ENCODE measurements around the gene WWC1.
"Not testable (repeated sequence)": the region's sequence is repeated elsewhere in the genome, so short reads cannot be mapped to it uniquely, and the experiment has no call there.

The WWC1 gene

DNA sequence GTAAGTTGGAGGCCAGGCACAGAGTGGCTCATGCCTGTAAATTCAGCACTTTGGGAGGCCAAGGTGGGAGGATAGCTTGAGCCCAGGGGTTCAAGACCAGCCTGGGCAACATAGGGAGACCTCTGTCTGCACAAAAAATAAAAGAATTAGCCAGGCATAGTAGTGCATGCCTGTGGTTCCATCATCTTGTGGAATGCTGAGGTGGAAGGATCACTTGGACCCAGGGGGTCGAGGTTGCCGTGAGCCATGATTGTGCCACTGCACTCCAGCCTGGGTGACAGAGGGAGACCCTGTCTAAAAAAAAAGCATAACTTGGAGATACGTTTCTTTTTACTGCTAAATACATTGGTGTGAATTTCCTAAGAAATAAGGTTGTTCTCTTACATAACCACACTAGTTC lies 19.1 kb downstream of the WWC1 start:
- DNase-seq: not testable (repeated sequence)

DNA sequence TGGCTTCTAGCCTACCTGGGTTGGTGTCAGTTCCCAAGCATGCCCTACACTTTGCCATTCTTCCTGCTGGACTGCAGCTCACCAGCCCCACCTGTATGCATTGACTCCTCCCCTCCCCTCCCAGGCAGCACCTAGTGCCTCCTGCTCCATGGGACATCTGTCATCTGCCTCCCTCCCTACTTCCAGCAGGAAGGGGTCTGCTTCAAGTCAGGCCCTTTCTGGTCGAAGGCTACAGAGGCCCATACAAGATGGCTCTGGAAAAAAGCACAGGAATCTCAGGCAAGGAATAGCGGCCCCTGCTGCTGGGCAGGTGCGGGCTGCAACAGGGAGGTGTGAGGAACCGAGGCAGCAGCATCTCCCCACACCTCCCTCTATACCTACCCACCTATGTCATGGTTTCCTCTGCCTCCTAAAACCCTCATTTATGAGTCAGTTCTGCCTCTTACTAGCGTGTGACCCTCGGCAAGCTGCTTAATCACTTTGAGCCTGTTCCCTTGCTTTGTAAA lies 19.7 kb downstream of the WWC1 start:
- DNase-seq: no peak

DNA sequence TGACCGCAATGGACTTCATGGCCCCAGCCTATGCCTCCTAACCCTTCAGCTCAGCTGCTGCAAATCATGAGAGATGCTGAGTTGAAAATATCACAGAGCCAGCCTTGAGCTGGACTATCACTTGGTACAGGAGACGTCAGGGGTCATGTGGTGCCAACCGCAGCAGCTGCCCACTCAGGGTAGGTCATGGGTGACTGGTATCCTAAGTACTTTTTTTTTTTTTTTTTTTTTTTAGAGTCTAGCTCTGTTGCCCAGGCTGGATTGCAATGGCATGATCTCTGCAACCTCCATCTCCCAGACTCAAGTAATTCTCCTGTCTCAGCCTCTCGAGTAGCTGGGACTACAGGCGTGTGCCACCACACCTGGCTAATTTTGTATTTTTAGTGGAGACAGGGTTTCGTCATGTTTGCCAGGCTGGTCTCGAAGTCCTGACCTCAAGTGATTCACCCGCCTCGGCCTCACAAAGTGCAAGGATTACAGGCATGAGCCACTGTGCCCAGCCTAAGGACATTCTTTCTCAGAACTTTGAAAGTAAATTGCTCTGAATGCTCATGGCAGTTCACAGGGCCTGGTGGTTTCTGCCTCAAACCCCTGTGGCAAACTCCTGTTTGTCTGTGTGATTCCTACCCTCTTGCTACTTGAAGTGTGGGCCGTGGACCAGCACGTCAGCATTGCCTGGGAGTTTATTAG lies 21.3 kb downstream of the WWC1 start:
- no peak for DNase-seq

DNA sequence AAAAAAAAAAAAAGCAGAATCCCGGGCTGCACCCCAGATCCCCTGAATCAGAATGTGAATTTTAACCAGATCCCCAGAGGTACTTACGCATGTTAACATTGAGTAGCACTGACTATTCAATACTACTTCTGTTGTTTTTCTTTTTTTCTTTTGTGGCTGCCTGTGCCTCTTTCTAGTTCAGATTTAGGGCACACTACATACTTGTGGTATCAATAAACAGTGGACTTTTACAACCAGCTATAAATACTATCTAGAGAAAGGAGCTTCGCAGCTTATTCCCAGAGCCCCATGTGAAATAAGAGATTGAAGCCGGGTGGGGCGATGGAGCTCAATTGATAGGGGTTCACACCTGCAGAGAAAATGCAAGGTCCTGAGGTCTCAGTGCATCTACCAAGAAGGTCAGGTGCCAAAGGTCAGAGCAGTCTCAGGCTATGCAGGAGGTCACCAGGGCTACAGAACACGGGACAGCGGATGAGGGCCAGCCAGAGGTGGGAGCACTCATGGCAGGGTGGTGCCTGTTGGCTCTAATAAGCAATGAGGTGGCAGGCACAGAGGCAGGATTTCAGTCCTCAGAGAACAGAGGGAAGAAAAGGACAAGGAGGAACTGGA lies 22.3 kb downstream of the WWC1 start:
- DNase-seq: no peak

DNA sequence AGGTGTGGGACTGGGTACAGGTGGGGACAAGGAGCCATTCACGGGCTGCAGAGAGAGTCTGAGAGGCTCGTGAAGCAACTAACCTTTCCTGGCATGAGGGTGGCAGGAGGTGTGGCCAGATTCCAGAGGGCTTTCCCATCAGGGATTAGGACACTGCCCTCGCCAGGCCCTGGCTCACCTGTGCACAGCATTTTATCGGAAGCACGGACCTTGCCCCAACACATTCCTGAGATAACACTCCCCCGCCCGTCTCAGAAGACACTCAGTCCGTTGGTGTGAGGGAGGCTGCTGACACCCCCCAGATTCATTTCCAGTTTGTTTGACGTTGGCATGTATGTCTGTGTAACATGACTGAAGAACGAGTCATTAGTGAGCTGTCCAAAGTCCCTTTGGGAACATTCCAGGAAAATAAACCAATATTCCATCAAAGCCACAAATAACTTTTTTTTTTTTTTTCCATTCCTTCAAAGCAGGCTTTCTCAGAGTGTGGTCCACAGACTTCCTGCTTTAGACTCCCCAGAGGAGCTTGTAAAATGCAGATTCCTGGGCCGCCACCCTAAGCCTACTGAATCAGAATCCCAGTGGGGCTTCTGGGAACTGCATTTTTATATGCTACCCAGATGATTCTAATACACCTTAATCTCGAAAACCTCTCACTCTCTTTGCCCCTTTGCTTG lies 23.4 kb downstream of the WWC1 start:
- DNase-seq: no peak

DNA sequence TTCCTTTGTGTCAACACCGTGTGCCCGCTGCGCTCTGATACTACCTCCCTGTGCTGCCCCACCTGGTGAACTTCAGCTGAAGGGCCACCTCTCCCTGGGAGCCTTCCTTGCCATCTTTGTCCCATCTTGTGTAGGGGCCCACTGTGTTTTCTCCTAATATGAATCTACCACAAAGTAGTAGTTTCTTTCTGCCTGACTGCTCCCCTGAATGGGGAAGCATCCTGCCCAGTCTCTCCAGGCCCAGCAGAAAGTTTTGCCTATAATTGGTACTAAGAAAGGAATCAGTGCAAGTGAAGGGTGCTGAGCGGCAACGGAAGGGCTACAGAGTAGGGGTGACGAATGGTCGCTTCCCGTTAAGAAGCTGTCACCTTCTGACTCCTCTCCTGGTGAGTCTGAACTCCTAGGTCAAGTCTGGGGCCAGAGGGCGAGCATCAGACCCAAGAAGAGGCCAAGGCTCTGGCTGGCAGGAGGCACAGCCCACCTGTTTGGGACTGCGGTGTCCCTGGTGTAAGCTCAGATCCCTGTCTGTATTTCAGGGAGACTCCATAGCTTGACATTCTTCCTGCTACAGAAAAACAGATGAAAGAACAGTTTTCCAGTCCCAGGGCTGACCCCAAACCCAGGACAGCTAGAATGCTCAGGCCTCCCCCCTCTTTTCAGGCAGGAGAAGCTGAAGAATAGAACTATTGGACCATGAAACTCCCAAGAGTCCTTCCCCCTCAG lies 24.1 kb downstream of the WWC1 start:
- DNase-seq: no peak

DNA sequence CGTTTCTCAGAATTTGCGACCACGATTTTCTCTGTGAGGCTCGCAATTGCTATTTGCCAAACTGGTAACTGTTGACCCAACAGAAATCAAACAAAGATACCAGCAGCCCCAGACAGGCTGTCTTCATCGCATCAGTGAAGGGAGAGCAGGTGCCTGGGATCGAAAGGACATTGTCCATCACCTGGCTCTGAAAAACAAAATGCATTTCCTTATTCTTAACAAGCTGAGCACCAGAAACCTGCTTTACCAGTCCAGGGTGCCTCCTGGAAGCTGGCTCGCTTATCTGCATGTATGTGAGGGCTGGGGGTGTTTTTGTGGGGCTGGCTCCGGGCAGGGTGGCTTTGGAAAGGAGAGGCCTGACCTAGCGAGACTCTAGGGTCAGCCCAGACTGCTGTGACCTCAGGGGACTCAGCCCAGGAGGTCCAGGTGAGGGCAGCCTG lies 24.7 kb downstream of the WWC1 start:
- no peak for DNase-seq

DNA sequence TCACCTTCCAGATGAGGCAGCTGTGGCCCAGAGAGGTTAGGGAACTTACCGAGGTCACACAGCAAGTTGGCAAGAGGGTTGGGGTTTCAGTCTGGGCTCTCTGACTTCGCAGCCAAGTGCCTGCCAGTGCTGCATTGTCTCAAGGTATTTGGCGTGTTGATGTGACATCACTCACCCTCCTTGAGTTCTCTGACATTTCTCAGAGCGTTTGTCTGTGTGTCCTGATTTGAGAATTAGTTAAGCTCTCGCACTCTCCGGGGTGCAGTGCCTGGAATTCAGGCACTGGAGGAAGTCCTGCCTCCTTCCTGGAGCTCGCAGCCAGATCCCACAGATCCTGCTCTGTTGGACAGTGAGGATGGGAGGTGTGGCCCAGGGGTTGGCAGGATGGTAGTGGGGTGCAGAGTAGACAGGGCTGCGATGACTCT lies 25.7 kb downstream of the WWC1 start:
- no peak for DNase-seq

DNA sequence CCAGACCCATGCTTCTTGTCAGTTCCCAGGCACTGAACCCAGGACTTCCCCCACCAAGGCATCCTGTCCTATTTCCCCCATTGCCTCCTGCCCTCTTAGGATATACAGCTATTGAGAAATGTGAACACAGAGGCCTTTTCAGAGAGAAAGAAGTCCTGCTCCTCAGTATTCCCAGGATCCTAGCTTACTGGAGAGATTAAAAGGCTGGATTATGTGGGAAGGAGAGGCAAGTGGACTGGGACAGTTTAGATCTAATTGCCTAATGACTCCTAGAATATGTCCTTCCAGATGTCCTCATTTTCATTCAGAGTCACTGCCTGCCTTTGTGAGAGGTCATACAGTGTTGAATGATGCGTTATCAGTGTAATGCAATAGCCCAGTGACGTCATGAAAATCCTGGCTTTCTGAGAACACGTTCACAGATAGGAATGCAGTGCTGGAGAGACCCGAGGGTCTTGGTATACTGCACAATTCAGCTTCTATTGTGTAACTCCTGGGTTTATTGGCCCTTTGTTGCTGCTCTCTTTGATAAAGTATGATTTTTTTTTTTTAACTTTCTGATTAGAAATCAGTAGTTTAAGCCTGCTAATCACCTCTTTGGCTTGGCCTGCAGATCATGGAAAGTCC lies 26.2 kb downstream of the WWC1 start:
- no peak for DNase-seq

DNA sequence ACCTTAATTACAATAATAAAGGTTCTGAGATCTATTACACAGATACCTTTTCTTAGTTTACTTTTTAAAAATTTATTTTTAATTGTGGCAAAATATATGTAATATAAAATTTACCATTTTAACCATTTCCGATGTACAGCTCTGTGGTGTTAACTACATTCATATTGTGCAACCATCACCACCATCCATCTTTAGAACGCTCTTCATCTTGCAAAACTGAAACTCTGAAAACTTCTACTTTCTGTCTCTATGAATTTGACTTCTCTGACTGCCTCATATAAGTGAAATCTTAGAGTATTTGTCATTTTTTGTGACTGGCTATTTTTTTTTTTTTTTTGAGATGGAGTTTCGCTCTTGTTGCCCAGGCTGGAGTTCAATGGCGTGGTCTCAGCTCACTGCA lies 26.8 kb downstream of the WWC1 start:
- no peak for DNase-seq

DNA sequence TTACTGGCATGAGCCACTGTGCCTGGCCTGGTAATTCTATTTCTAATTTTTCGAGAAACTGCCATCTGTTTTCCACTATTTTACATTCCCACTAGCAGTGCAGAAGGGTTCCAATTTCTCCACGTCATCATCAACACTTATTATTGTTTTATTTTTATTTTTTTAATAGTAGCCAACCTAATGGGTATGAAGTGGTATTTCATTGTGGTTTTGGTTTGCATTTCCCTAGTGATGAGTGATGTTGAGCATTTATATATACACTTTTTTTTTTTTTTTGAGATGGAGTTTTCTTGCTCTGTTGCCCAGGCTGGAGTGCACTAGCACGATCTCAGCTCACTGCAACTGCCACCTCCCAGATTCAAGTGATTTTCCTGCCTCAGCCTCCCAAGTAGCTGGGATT lies 28.3 kb downstream of the WWC1 start:
- DNase-seq: no peak

DNA sequence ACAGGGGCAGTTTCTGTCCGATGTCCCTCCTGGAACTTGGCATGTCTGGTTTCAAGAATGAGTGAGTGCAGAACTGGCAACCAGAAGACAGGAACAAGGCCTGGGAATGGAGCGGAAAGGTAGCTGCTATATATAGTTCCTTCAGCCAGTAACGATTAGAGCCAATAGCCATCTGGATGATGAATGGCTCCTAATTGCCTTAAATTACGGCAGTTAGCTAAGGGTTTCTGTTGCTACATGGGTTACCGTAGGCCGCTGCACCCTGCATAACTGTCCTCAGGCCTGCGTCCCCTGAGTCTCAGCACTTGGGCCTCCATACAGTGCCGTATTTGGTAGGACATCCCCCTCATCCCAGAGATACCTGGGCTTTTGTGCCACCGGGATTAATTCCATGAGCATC lies 29.4 kb downstream of the WWC1 start:
- no peak for DNase-seq

DNA sequence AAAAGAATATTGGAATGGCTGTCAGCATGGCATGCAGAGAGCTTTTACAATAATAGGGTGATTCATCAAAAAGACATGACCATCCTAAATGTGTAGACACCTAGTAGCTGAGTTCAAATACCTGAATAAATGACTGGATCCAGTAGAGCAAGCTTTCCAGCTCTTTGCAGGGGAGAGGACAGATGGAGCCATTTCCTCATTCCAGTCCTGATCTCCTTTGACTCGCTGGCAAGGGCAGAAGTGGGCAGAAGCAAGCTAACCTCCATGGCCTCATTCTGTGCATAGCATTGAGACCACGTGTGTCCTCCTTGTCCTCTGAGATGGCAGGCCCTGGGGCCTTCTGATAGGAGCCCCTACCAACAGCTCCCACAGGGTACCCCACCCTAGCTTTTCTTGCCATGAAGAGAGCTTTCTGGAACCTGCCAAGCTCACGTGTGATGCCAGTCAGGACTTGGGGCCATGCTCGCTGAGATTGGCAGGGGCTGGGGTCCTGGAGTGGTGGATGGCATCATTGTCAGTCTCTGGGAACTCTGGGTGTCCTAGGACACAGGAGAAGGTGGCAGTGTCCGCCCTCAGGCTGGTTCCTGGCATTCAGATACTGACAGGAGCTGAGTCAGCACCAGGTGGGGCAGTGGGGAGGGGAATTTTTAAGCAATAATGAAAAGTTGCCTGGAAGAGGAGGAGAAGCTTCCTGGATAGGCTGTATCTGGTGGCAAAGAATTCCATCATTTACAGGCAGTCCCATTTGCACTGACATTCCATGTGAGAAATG lies 33.6 kb downstream of the WWC1 start:
- DNase-seq: no peak

DNA sequence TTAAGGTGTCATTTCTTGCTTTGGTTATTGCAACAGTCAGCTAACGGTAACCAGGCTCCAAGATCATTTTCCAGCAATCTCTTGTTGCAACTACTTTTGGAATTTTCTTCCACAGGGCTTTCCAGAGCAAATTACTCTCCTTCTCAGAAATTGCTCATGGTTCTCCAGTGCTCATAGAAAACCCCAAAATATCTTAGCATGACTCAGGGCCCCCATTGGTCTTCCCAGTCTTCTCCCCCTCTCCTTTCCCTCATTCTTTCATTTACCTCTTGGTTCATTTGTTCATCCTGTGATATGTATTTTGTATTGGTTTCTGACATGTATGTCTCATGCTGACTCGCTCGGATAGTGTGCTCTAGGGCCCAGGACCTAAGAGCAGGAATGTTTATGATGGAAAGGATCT lies 35.6 kb downstream of the WWC1 start:
- no peak for DNase-seq

DNA sequence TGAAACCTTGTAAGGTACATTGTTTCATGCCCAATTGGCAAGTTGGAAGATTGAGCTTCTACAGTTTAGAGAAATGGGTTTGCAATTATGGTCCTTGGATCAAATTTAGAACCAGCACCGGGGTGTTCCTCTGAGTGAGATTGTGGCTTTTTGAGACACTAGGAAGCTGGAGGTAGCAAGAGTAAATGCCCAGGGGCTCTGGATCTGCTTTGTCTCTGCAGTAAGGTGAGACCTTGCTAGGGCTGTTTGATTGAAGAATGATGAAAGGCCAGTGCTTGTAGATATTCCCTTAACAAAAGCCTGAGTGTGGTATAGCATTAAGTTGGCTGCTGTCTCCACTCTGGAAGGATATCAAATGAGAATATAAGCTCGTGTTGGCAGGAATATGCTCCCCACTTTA lies 36.0 kb downstream of the WWC1 start:
- no peak for DNase-seq

DNA sequence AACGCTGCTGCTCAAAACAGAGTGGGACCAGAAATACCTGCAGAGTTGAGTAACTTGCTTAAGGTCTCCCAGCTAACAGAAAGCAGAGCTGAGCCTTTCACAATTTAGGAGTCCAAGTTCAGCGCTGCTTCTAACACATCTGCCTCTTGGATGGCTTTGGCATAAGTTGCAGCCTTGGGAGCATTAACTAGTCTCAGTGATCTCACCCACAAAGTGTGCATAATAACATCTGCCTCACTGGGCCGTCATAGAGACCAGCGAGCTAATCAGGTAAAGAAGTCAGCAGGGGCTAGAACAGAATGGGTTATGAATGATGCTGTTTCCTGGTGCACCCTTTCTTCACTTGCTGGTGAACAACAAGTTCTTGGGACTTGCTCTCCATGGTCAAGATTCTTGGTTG lies 36.5 kb downstream of the WWC1 start:
- DNase-seq: no peak

DNA sequence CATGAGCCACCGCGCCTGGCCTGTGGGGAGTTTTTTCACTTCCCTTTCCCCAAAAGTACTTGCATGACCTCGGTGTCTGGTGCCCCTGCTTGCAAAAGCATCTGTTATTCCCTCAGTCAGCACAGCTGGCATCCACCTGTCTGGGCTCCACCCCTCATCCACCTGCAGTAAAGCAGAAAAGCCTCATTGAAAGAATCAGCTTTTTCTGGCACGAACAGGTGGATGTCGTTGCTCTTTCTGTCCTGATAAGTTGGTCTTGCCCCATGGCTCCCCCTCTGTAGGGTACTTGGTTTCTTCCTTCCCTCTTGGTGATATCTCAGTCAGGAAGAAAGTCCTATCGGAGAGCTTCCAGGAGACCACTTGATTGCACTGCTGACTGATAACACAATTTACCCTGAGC lies 37.4 kb downstream of the WWC1 start:
- peak; percentile 65 to 67 for DNase-seq

DNA sequence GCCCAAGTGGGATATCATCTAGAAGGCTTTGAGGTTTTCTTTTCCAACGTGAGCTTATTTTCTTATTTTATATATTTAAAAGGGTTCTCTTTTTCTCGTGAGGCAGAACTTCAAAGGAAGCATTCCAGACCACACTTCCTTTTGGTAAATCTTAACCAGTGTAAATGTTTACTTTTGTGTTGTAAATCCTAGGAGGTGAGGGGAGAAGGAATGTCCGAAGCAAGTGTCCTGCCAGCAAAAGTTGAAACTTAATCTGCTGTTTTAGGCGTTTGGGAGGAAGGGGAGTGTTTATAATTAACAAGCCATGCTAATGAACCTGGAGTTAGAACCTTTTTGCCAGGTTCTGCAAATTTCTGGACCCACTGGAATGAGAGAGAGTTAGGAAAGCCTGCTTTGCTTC lies 37.9 kb downstream of the WWC1 start:
- DNase-seq: no peak

DNA sequence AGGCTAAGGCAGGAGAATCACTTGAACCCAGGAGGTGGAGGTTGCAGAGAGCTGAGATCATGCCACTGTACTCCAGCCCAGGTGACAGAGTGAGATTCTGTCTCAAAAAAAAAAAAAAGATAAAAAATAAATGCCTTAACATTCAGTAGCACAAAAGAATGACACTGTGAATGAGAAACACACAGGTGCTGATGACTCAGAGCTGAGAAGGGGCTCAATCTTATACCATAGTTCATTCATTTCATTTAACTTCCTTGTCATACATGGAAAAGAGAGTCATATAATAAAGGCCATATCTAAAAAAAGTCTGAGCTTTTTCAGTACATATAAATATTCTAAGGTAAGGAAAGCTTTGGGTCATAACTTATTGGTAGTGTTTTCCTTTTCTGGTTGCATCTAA lies 40.6 kb downstream of the WWC1 start:
- no peak for DNase-seq

DNA sequence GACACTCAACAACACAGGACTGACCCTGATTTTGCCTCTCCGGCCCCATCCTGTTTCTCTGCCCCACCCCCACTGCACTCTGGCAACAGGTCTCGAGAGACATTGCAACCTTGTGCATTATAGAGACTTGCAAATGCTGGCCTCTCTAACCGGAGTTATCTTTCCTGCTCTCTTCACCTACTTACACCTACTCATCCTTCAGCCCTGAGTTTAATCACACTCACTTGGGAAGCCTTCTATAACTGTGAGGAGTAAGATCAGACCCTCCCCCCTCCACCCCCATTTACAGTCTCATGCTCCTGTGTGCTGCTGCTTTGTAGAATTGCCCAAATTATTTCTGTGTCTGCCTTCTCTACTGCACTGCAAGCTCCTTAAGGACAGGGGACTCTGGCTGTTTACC lies 42.8 kb downstream of the WWC1 start:
- no peak for DNase-seq

DNA sequence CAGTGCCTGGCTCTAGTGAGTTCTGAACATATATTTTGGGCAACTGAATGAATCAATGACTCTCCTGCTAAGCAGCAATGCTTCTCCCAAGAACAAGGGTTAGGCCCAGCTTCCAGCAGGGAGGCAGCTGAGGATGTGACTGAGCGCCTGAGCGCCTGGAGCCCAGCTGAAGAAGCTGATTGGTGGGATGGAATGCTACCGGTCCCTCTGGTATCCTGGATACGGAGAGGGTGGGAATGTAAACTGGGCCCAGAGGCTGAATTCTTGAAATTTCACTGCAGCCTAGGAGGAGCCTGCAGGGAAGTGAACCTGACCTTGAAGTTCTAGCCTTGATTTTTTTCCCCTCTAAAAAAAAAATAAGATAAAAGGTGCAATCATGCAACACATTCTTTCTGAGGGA lies 43.2 kb downstream of the WWC1 start:
- no peak for DNase-seq

DNA sequence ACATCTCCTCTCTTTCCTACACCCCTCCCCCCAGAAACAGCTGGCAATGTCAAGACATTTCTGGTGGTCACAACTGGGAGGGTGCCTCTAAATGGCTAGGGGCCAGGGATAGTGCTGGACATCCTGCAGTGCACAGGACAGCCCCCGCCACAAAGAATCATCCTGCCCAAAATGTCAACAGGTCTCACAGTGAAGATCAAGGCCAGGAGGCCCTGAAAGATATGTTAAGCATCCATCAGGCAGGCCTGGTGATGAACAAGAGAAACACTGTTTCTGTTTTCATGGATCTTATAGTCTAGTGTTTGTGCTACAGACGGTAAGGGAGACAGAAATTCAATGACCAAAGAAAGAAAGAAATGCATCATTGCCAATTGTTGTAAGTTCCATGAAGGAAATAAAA lies 45.9 kb downstream of the WWC1 start:
- no peak for DNase-seq
